GM12864 (cell line): ENCODE data around the gene ACRV1.

Experiments used
- DNase-seq: peaks from one replicate; pipeline ENCODE4 v3.0.0-alpha.2; 2011; ENCODE audit warnings: low read depth
- H3K4me3 ChIP-seq: 2 replicates; pipeline ENCODE4 v1.5.1; 2011; ENCODE audit warnings: mild to moderate bottlenecking, low read depth, low read length, control low read depth
- CTCF ChIP-seq: IDR thresholded peaks from 2 replicates; pipeline ENCODE4 v1.5.1; 2011; ENCODE audit warnings: low read depth, mild to moderate bottlenecking, moderate library complexity, low read length, control low read depth, inconsistent platforms; ENCODE audit errors: missing control alignments

The ACRV1 gene

GRCh38 chr11:125685228-125685627 is 4.6 kb upstream of the ACRV1 start:
- no peak overlapping the region for H3K4me3 ChIP-seq
- no peak for TF ChIP-seq CTCF
- no peak for DNase-seq

- DNase-seq: no peak
- H3K4me3 ChIP-seq: no peak overlapping the region
- TF ChIP-seq CTCF: no peak
These were observed 810 bp downstream of the ACRV1 start for GRCh38 chr11:125679837-125680236.

GRCh38 chr11:125679397-125679796 is 1.2 kb downstream of the ACRV1 start:
- DNase-seq: no peak
- TF ChIP-seq CTCF: no peak

GRCh38 chr11:125675196-125675595 is 5.5 kb downstream of the ACRV1 start:
- no peak for TF ChIP-seq CTCF
- no peak overlapping the region for H3K4me3 ChIP-seq

More at GRCh38 chr11:125679397-125679796, 1.2 kb downstream of the ACRV1 start:
- H3K4me3 ChIP-seq: no peak overlapping the region

DNA sequence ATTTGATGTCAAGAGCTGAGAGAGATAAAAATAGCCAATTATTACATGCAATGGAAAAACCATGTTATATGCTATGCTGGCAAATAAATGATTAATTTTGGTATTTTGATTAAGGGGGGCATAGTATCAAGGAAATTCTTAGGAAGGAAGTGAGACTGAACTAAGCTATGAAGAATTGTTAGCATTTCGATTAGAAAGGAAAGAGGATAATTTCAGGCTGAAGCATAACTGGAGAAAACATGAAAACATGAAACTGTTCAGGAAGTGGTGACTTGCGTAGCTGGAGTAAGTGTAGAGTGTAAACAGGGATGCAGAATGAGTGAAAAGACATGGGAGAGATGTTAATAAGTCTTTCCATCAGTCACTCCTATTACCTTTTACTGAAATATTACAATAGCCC is 6.4 kb downstream of the ACRV1 start:
- H3K4me3 ChIP-seq: no peak overlapping the region
- TF ChIP-seq CTCF: no peak
- DNase-seq: no peak

More at GRCh38 chr11:125675196-125675595, 5.5 kb downstream of the ACRV1 start:
- DNase-seq: no peak

- TF ChIP-seq CTCF: no peak
- no peak for DNase-seq
- H3K4me3 ChIP-seq: no peak overlapping the region
These were observed 9.1 kb downstream of the ACRV1 start for GRCh38 chr11:125671561-125671960.

DNA sequence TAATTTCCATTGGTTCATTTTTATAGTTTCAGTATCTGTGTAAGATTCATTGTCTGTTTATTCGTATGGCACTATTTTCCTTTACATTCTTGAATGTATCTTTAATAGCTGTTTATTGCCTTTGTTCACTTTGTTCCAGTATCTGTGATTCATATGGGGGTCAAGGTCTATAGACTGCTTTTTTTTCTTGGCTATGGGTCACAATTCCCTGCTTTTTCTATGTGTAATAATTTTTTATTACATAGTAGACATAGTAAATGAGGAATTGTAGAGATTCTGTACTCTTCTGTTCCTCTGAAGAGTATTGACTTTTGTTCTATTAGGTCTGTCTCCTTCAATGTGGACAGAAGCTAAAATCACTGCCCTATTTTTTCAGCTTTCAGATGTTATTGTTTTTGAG is 10.5 kb downstream of the ACRV1 start:
- no peak for DNase-seq
- no peak overlapping the region for H3K4me3 ChIP-seq
- TF ChIP-seq CTCF: no peak
